Spleen (tissue), 7 donors: ENCODE results near the gene CATSPERB.

Source experiments
- CTCF ChIP-seq, 11 experiments: fragments of 200-600 bp in 7 of 11; fragments of 450-650 bp in 4 of 11; sonication (generic) in 4 of 11; IDR thresholded peaks in 8 of 11; conservative IDR thresholded peaks in 3 of 11; 1 replicate in 7 of 11; 2 replicates in 4 of 11; pipeline versions ENCODE4 v1.4.0 to v1.8.0; 2016 to 2021; ENCODE audit warnings: antibody characterized with exemption in 11 of 11, inconsistent platforms in 4 of 11, mild to moderate bottlenecking in 1 of 11
- POLR2A ChIP-seq, 3 donors: fragments of 450-650 bp; IDR thresholded peaks; one replicate each; pipeline ENCODE4 v1.5.1; 2017; ENCODE audit warnings: antibody characterized with exemption in 3 of 3, mild to moderate bottlenecking in 1 of 3
- donor health status: DM: no; HTN: no; CAD: no; lungs with moderate emphysema.
- donor health status: DM: no; HTN: no; CAD: no.
- donor health status: DM: no; HTN: no; CAD: no.

GRCh38 chr14:91568626-91569025 is 163.3 kb downstream of the CATSPERB start:
- no peak for TF ChIP-seq POLR2A (IDR thresholded peaks at IDR 0.05)
- no peak for TF ChIP-seq CTCF (IDR thresholded peaks at IDR 0.05 in 8 of 11, conservative IDR thresholded peaks at IDR 0.05 in 3 of 11)
